Kidney epithelial cell (primary cell): ENCODE results near the gene COX5A. TPM values are rescaled to one million over a fixed set of nuclear protein-coding genes. Genes with fewer than 3 reads are reported as not detected.

Source experiments
- DNase-seq: peaks from one replicate; pipeline ENCODE4 v3.0.0-alpha.2; 2010; ENCODE audit warnings: low read depth
- H3K27me3 ChIP-seq: 2 replicates; pipeline ENCODE4 v1.6.0; 2011; ENCODE audit warnings: low read length; ENCODE audit not compliant: control insufficient read depth, insufficient read depth
- H3K36me3 ChIP-seq: 2 replicates; pipeline ENCODE4 v1.5.1; 2011; ENCODE audit warnings: low read length; ENCODE audit not compliant: control insufficient read depth, insufficient read depth
- H3K4me3 ChIP-seq: 2 replicates; pipeline ENCODE4 v1.5.1; 2011; ENCODE audit warnings: low read depth, mild to moderate bottlenecking, control low read depth, low read length
- CTCF ChIP-seq: IDR thresholded peaks from 2 replicates; pipeline ENCODE4 v1.5.1; 2011; ENCODE audit warnings: mild to moderate bottlenecking, moderate library complexity, low read length, control low read depth, inconsistent platforms; ENCODE audit not compliant: insufficient read depth, poor library complexity, severe bottlenecking
- total RNA-seq: library from RNA; depleted of rRNA; stranded (reverse); fragments of >200 nt; gene quantifications from 2 replicates; pipeline ENCODE4 v1.2.3, GENCODE V29; 2015

The COX5A gene
- total RNA-seq, 1 donor from 2014 or later, result 136 TPM

- no peak for DNase-seq
- no peak for TF ChIP-seq CTCF
- Histone ChIP-seq H3K27me3 (no peaks in the 10 kb centered on the region), H3K4me3 (no peak overlapping the region), H3K36me3 (peaks cover 3% of the 10 kb centered on the region)
Measured at GRCh38 chr15:74903676-74904075, 34.2 kb downstream of the COX5A start.

DNA sequence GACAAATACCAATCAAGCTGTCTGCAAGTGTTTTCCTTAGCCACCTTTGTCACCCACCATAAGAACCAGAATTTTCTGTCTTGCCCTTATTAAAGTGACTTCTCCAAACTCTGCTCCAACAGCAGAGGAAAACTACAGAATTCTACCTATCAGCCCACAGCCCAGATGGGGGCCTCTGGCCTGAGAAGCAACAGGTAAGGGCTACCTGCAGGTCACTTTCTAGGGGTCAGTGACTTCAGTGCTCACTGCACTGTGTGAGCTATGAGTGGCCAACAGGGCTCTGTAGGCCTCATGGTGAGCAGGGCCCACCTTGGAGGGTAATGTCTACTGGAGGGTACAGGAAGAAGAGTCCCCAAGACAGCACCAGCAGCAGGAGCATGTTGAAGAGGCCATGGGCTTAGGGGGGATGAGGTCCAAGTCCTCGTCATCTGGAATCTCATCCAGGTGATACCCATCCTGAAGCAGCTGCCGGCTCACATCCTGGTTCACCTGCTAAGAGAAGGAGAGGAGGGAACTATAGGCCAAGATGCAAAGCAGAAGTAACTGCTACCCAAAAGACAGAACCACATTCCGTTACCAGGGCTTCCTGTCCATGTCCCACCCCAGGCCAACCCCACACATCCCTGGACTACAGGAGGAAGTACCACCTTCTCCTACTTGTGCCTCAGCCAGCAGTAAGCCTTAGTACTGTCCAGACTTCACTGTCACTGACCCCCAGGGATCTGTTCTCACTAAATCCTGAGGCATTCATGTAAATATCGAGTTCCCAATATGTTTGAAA lies 35.4 kb downstream of the COX5A start:
- H3K36me3 ChIP-seq, result peaks cover 3% of the 10 kb centered on the region
- H3K27me3 ChIP-seq, result no peaks in the 10 kb centered on the region
- TF ChIP-seq CTCF, result no peak
- no peak for DNase-seq
- no peak overlapping the region for H3K4me3 ChIP-seq

GRCh38 chr15:74901612-74902063 lies 36.2 kb downstream of the COX5A start:
- Histone ChIP-seq H3K4me3 (no peak overlapping the region), H3K27me3 (no peaks in the 10 kb centered on the region), H3K36me3 (peaks cover 3% of the 10 kb centered on the region)
- no peak for DNase-seq
- TF ChIP-seq CTCF, result peak; percentile 85

- no peaks in the 10 kb centered on the region for H3K27me3 ChIP-seq
- no peak for TF ChIP-seq CTCF
- no peak for DNase-seq
- H3K4me3 ChIP-seq, result no peak overlapping the region
- peaks cover 6% of the 10 kb centered on the region for H3K36me3 ChIP-seq
Measured at GRCh38 chr15:74897300-74897701, 40.6 kb downstream of the COX5A start.

DNA sequence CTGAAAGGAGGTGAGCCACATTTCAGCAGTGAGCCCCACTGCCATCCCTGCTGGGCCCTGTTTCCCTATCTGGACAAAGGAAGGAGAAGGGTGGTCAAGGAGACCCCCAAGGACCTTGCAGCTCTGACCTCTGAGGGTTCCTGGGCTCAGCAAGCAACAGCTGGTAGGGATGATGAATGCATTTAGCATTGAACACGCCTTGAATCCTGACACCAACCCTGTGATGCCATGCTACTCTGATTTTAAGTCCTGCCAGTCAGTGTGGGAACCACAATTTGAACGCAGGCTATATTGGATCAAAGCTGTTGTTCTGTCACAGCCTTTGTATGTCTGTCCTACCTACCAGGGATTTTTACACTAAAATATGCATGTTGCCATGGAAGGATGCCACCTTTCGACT lies 41.6 kb downstream of the COX5A start:
- Histone ChIP-seq H3K4me3 (no peak overlapping the region), H3K27me3 (no peaks in the 10 kb centered on the region)

More for the DNA sequence above, 41.6 kb downstream of the COX5A start:
- TF ChIP-seq CTCF, result no peak
- H3K36me3 ChIP-seq, result peaks cover 8% of the 10 kb centered on the region
- no peak for DNase-seq
